GM11168 (cell line): ENCODE results near the gene DENND4B.

Source experiments
- in situ Hi-C: fragments of 300-500 bp; cut with MboI; formaldehyde crosslinking; loops from one replicate; pipeline ENCODE4 v1.12.0; 2022; ENCODE audit warnings: low sequenced_read_pairs; ENCODE audit not compliant: unreplicated experiment

DENND4B gene

GRCh38 chr1:153946622-153947241 lies at the start of gene DENND4B:
DENND4B (minus strand) TSS chr1:153946718; CDS start chr1:153944374, 2,344 bp downstream.
- in situ Hi-C loops: no loop called here

GRCh38 chr1:153995640-153996039 lies 49.1 kb upstream of the DENND4B start:
- in situ Hi-C loops: loop anchor here (25.0 kb wide), 1 partner anchor 483 kb away; no protein-coding TSS in a partner anchor

GRCh38 chr1:153995202-153995601 lies 48.7 kb upstream of the DENND4B start:
- in situ Hi-C loops: loop anchor here (25.0 kb wide), 1 partner anchor 483 kb away; no protein-coding TSS in a partner anchor

GRCh38 chr1:153991806-153992205 lies 45.3 kb upstream of the DENND4B start:
- in situ Hi-C loops: loop anchor here (25.0 kb wide), 1 partner anchor 480 kb away; no protein-coding TSS in a partner anchor

- in situ Hi-C loops: loop anchor here (25.0 kb wide), 1 partner anchor 479 kb away; no protein-coding TSS in a partner anchor
Observed at GRCh38 chr1:153991151-153991630, 44.7 kb upstream of the DENND4B start.

- in situ Hi-C loops: loop anchor here (25.0 kb wide), 1 partner anchor 478 kb away; no protein-coding TSS in a partner anchor
Observed at GRCh38 chr1:153990468-153991150, 44.1 kb upstream of the DENND4B start, which contains the start of gene RPS27. RPS27 (plus strand) TSS chr1:153990762; CDS start chr1:153990797, 35 bp downstream.

GRCh38 chr1:153987621-153988020 lies 41.1 kb upstream of the DENND4B start:
- in situ Hi-C loops: loop anchor here (25.0 kb wide), 1 partner anchor 475 kb away; no protein-coding TSS in a partner anchor

GRCh38 chr1:153985941-153986761 lies 39.6 kb upstream of the DENND4B start, which contains the start of gene RAB13:
RAB13 (minus strand) TSS chr1:153986339; CDS start chr1:153986236, 103 bp downstream.
- in situ Hi-C loops: loop anchor here (25.0 kb wide), 1 partner anchor 474 kb away; no protein-coding TSS in a partner anchor

GRCh38 chr1:153985341-153985912 lies 38.9 kb upstream of the DENND4B start:
- in situ Hi-C loops: loop anchor here (25.0 kb wide), 1 partner anchor 473 kb away; no protein-coding TSS in a partner anchor

- in situ Hi-C loops: loop anchor here (25.0 kb wide), 1 partner anchor 472 kb away; no protein-coding TSS in a partner anchor
Observed at GRCh38 chr1:153984123-153984894, 37.8 kb upstream of the DENND4B start.

GRCh38 chr1:153981735-153982134 lies 35.2 kb upstream of the DENND4B start:
- in situ Hi-C loops: loop anchor here (25.0 kb wide), 1 partner anchor 469 kb away; no protein-coding TSS in a partner anchor

- in situ Hi-C loops: loop anchor here (10.0 to 25.0 kb wide), 2 partner anchors 304 to 467 kb away; partner anchors contain the start of genes ILF2 and NPR1
Observed at GRCh38 chr1:153979091-153979490, 32.6 kb upstream of the DENND4B start.

- in situ Hi-C loops: loop anchor here (10.0 to 25.0 kb wide), 2 partner anchors 304 to 466 kb away; partner anchors contain the start of genes ILF2 and NPR1
Observed at GRCh38 chr1:153978274-153978909, 31.9 kb upstream of the DENND4B start.

- in situ Hi-C loops: loop anchor here (10.0 to 25.0 kb wide), 2 partner anchors 303 to 465 kb away; partner anchors contain the start of genes ILF2 and NPR1
Observed at GRCh38 chr1:153977250-153978240, 31.0 kb upstream of the DENND4B start, which contains the start of gene JTB. JTB (minus strand) TSS chr1:153977674; CDS start chr1:153977252, 422 bp downstream.

- in situ Hi-C loops: loop anchor here (10.0 to 25.0 kb wide), 2 partner anchors 302 to 465 kb away; partner anchors contain the start of genes ILF2 and NPR1
Observed at GRCh38 chr1:153976819-153977249, 30.3 kb upstream of the DENND4B start.

- in situ Hi-C loops: loop anchor here (10.0 kb wide), 1 partner anchor 299 kb away; the partner anchor contains the start of genes ILF2 and NPR1
Observed at GRCh38 chr1:153973525-153973924, 27.0 kb upstream of the DENND4B start.
